Thyroid gland (tissue), 4 donors: Measurements from ENCODE around the gene RIC8A.

Experiments
- POLR2A ChIP-seq, 2 donors: fragments of 450-650 bp; IDR thresholded peaks; one replicate each; pipeline ENCODE4 v1.6.1; 2017; ENCODE audit warnings: antibody characterized with exemption in 2 of 2, mild to moderate bottlenecking in 2 of 2, moderate library complexity in 1 of 2
- TF ChIP-seq, protein P1 (sequence below), 6 experiments: fragments of 200-600 bp in 3 of 6; fragments of 450-650 bp in 3 of 6; sonication (generic) in 3 of 6; IDR thresholded peaks; one replicate each; pipeline ENCODE4 v1.5.1; 2016 to 2019; ENCODE audit warnings: antibody characterized with exemption in 6 of 6, mild to moderate bottlenecking in 2 of 6, inconsistent platforms in 1 of 6, moderate library complexity in 1 of 6

DNA sequence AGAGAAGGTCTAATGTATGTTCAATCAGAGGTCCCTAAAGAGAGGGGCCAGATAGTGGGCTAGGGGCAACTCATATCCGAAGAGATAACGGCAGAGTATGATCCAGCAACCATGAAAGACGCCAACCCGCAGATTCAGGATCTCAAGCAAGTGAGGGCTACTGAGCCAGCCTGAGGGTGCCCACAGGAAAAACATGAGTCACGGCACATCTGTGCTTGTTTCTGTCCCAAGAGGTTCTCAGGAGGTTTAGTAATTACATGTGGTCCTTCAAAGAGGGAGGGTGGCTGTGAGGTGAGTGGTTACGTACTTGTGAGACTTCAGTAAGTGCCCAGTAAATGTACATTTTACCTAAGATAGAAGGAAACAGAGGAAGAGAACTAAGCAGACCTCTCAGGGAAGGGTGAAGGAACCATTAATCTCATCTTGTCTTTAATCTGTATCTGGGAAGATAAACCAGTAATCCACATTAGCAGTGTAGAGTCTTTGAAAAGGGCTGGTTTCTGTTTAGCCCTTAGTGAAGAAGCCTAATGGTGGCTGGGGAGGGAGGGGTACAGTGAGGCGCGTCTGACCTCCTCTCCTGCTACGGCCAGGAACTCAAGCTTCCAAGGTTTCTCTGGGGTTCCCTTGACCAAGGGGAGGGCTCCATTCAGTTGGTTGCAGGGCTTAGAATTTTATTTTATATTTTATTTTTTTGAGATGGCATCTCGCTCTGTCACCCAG lies 18.4 kb downstream of the RIC8A start:
- TF ChIP-seq, protein P1, sequence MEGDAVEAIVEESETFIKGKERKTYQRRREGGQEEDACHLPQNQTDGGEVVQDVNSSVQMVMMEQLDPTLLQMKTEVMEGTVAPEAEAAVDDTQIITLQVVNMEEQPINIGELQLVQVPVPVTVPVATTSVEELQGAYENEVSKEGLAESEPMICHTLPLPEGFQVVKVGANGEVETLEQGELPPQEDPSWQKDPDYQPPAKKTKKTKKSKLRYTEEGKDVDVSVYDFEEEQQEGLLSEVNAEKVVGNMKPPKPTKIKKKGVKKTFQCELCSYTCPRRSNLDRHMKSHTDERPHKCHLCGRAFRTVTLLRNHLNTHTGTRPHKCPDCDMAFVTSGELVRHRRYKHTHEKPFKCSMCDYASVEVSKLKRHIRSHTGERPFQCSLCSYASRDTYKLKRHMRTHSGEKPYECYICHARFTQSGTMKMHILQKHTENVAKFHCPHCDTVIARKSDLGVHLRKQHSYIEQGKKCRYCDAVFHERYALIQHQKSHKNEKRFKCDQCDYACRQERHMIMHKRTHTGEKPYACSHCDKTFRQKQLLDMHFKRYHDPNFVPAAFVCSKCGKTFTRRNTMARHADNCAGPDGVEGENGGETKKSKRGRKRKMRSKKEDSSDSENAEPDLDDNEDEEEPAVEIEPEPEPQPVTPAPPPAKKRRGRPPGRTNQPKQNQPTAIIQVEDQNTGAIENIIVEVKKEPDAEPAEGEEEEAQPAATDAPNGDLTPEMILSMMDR (IDR thresholded peaks at IDR 0.05), result no peak
- TF ChIP-seq POLR2A (IDR thresholded peaks at IDR 0.05), result no peak
